GM12875 (cell line): ENCODE results near the gene NPBWR2.

ENCODE experiments used
- H3K4me3 ChIP-seq: one replicate; pipeline ENCODE4 v1.5.1; 2011; ENCODE audit warnings: low read depth, low read length, control low read depth
- CTCF ChIP-seq: IDR thresholded peaks from 2 replicates; pipeline ENCODE4 v1.5.1; 2011; ENCODE audit warnings: low read depth, mild to moderate bottlenecking, control low read depth, inconsistent platforms, low read length, moderate library complexity, borderline replicate concordance; ENCODE audit not compliant: insufficient read depth

NPBWR2 gene

GRCh38 chr20:64099086-64099786 lies 8.1 kb downstream of the NPBWR2 start:
- H3K4me3 ChIP-seq = no peak overlapping the region
- no peak for TF ChIP-seq CTCF

- H3K4me3 ChIP-seq = no peak overlapping the region
- TF ChIP-seq CTCF = no peak
These were observed 8.8 kb downstream of the NPBWR2 start for GRCh38 chr20:64098471-64099013.

GRCh38 chr20:64096535-64096934 lies 10.8 kb downstream of the NPBWR2 start:
- no peak for TF ChIP-seq CTCF
- no peak overlapping the region for H3K4me3 ChIP-seq

GRCh38 chr20:64095927-64096326 lies 11.4 kb downstream of the NPBWR2 start:
- TF ChIP-seq CTCF = no peak
- H3K4me3 ChIP-seq = no peak overlapping the region

GRCh38 chr20:64095455-64095854 lies 11.9 kb downstream of the NPBWR2 start:
- no peak overlapping the region for H3K4me3 ChIP-seq
- TF ChIP-seq CTCF = no peak

GRCh38 chr20:64093013-64093503 lies 14.3 kb downstream of the NPBWR2 start:
- H3K4me3 ChIP-seq = no peak overlapping the region
- no peak for TF ChIP-seq CTCF
